Measurements from ENCODE around the gene AFAP1.

Gene AFAP1

GRCh38 chr4:7967501-7968261, 28.0 kb upstream of the AFAP1 start:
- Histone ChIP-seq H3K4me2 (no peak overlapping the region), H3K36me3 (ENCODE audit: insufficient read depth) (no peaks in the 10 kb centered on the region), H3K79me2 (ENCODE audit: insufficient read depth, low read depth) (no peaks in the 10 kb centered on the region), H2AFZ (ENCODE audit: low read depth) (no peak overlapping the region), H3K4me3 (IDR thresholded peaks at IDR 0.05; ENCODE audit: insufficient read depth, low read depth, low read length) (no peak overlapping the region), H3K27ac (no peak overlapping the region), H3K27me3 (ENCODE audit: insufficient read depth, low read depth) (no peaks in the 10 kb centered on the region), H3K9ac (no peak overlapping the region), H4K20me1 (ENCODE audit: insufficient read depth) (no peaks in the 10 kb centered on the region), H3K4me1 (ENCODE audit: low read depth, poor library complexity, severe bottlenecking) (no peaks in the 10 kb centered on the region)
- TF ChIP-seq, protein P1, sequence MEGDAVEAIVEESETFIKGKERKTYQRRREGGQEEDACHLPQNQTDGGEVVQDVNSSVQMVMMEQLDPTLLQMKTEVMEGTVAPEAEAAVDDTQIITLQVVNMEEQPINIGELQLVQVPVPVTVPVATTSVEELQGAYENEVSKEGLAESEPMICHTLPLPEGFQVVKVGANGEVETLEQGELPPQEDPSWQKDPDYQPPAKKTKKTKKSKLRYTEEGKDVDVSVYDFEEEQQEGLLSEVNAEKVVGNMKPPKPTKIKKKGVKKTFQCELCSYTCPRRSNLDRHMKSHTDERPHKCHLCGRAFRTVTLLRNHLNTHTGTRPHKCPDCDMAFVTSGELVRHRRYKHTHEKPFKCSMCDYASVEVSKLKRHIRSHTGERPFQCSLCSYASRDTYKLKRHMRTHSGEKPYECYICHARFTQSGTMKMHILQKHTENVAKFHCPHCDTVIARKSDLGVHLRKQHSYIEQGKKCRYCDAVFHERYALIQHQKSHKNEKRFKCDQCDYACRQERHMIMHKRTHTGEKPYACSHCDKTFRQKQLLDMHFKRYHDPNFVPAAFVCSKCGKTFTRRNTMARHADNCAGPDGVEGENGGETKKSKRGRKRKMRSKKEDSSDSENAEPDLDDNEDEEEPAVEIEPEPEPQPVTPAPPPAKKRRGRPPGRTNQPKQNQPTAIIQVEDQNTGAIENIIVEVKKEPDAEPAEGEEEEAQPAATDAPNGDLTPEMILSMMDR (conservative IDR thresholded peaks at IDR 0.05; ENCODE audit: low read depth, low read length), result no peak

GRCh38 chr4:7967063-7967440, 27.4 kb upstream of the AFAP1 start:
- Histone ChIP-seq H3K4me1 (ENCODE audit: low read depth, poor library complexity, severe bottlenecking) (no peaks in the 10 kb centered on the region), H3K4me2 (no peak overlapping the region), H4K20me1 (ENCODE audit: insufficient read depth) (no peaks in the 10 kb centered on the region), H3K36me3 (ENCODE audit: insufficient read depth) (no peaks in the 10 kb centered on the region), H3K27ac (no peak overlapping the region), H2AFZ (ENCODE audit: low read depth) (no peak overlapping the region), H3K4me3 (IDR thresholded peaks at IDR 0.05; ENCODE audit: insufficient read depth, low read depth, low read length) (no peak overlapping the region), H3K9ac (no peak overlapping the region), H3K27me3 (ENCODE audit: insufficient read depth, low read depth) (no peaks in the 10 kb centered on the region), H3K79me2 (ENCODE audit: insufficient read depth, low read depth) (no peaks in the 10 kb centered on the region)
- TF ChIP-seq, protein P1 (conservative IDR thresholded peaks at IDR 0.05; ENCODE audit: low read depth, low read length), result no peak

DNA sequence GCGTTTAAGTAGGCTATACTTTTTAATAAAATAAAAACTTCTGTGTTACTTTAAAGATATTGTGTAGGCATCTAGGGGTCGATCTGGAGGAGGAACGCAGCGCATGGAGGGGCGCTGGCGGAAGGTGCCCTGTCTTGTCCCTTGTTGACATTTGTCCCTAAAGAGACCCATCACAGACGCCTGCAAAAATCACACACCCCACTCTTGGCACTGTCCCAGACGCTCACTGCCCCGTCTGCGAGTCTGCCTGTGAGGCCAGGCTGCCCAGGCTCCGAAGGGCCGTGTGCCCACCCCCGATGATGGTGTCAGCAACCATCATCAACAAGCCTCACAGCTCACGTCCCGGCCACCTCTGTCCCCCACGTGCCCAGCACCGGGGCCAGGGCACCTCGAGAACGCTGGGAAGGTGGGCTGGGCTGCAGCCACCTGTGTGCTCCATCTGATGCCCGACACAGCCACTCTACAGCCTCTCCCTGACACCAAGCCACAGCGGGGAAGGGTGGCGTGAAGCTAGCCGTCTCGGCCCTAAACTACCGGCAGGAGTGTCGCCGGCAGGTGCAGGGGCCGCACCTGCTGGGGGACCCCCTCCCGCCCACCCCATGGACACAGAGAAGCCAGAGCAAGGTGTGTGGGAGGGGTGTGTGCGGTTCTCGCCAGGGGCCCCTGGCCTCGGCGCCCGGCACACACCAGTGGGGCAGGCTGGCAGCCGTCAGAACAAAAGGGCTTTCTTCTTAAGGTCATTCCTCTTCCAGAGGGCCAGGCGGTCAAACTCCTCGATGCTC, 26.8 kb upstream of the AFAP1 start:
- Histone ChIP-seq H3K4me2 (no peak overlapping the region), H4K20me1 (ENCODE audit: insufficient read depth) (no peaks in the 10 kb centered on the region), H3K4me3 (IDR thresholded peaks at IDR 0.05; ENCODE audit: insufficient read depth, low read depth, low read length) (no peak overlapping the region), H3K4me1 (ENCODE audit: low read depth, poor library complexity, severe bottlenecking) (no peaks in the 10 kb centered on the region), H3K36me3 (ENCODE audit: insufficient read depth) (no peaks in the 10 kb centered on the region), H3K27ac (no peak overlapping the region), H3K27me3 (ENCODE audit: insufficient read depth, low read depth) (no peaks in the 10 kb centered on the region), H3K9ac (no peak overlapping the region), H2AFZ (ENCODE audit: low read depth) (no peak overlapping the region), H3K79me2 (ENCODE audit: insufficient read depth, low read depth) (no peaks in the 10 kb centered on the region)
- TF ChIP-seq, protein P1 (conservative IDR thresholded peaks at IDR 0.05; ENCODE audit: low read depth, low read length), result no peak

GRCh38 chr4:7964890-7965662, 25.4 kb upstream of the AFAP1 start:
- no peak overlapping the region for H3K4me2 ChIP-seq
- no peak overlapping the region for H3K27ac ChIP-seq
- no peaks in the 10 kb centered on the region for H4K20me1 ChIP-seq (ENCODE audit: insufficient read depth)
- H3K27me3 ChIP-seq (ENCODE audit: insufficient read depth, low read depth), result no peaks in the 10 kb centered on the region
- no peak overlapping the region for H2AFZ ChIP-seq (ENCODE audit: low read depth)
- TF ChIP-seq, protein P1 (conservative IDR thresholded peaks at IDR 0.05; ENCODE audit: low read depth, low read length), result no peak
- H3K79me2 ChIP-seq (ENCODE audit: insufficient read depth, low read depth), result no peaks in the 10 kb centered on the region
- H3K4me3 ChIP-seq (IDR thresholded peaks at IDR 0.05; ENCODE audit: insufficient read depth, low read depth, low read length), result no peak overlapping the region
- no peak overlapping the region for H3K9ac ChIP-seq
- no peaks in the 10 kb centered on the region for H3K4me1 ChIP-seq (ENCODE audit: low read depth, poor library complexity, severe bottlenecking)
- H3K36me3 ChIP-seq (ENCODE audit: insufficient read depth), result no peaks in the 10 kb centered on the region
